Endodermal cell (in vitro differentiated cells): ENCODE measurements around the gene STUM. TPM values are rescaled to one million over a fixed set of nuclear protein-coding genes. Genes with fewer than 3 reads are reported as not detected.
A peak's percentile ranks its signal among the peaks of the same experiment; 100 is the strongest.

Experiments used
- DNase-seq: peaks from one replicate; pipeline ENCODE4 v3.0.0-alpha.2; 2017
- H3K27ac ChIP-seq: 2 replicates; pipeline ENCODE4 v1.5.1; 2013; ENCODE audit warnings: mild to moderate bottlenecking, low read depth, low read length, moderate library complexity
- H3K27me3 ChIP-seq: 2 replicates; pipeline ENCODE4 v1.6.1; 2013; ENCODE audit warnings: mild to moderate bottlenecking, low read length, moderate library complexity; ENCODE audit not compliant: insufficient read depth, control insufficient read depth, poor library complexity, severe bottlenecking
- H3K36me3 ChIP-seq: 2 replicates; pipeline ENCODE4 v1.7.0; 2013; ENCODE audit warnings: mild to moderate bottlenecking, low read length, moderate library complexity; ENCODE audit not compliant: control insufficient read depth, insufficient read depth
- H3K4me1 ChIP-seq: one replicate; pipeline ENCODE4 v1.7.0; 2013; ENCODE audit warnings: low read length; ENCODE audit not compliant: control insufficient read depth, insufficient read depth
- H3K4me3 ChIP-seq: 2 replicates; pipeline ENCODE4 v1.5.1; 2013; ENCODE audit warnings: mild to moderate bottlenecking, low read length, moderate library complexity
- H3K9ac ChIP-seq: 2 replicates; pipeline ENCODE4 v1.6.1; 2013; ENCODE audit warnings: mild to moderate bottlenecking, low read length, moderate library complexity; ENCODE audit not compliant: poor library complexity, severe bottlenecking; ENCODE audit errors: extremely low read depth
- H3K9me3 ChIP-seq: 2 replicates; pipeline ENCODE4 v1.6.1; 2013; ENCODE audit warnings: mild to moderate bottlenecking, low read length, moderate library complexity; ENCODE audit not compliant: control insufficient read depth
- H3K27ac Mint-ChIP-seq: 2 replicates; pipeline ENCODE4 v1.8.0; 2020; ENCODE audit warnings: mixed read lengths
- H3K27me3 Mint-ChIP-seq: 2 replicates; pipeline ENCODE4 v1.8.0; 2021; ENCODE audit warnings: mild to moderate bottlenecking, mixed read lengths; ENCODE audit not compliant: insufficient read depth
- H3K36me3 Mint-ChIP-seq: 2 replicates; pipeline ENCODE4 v1.8.0; 2020; ENCODE audit warnings: low read depth, mixed read lengths
- H3K4me1 Mint-ChIP-seq: 2 replicates; pipeline ENCODE4 v1.8.0; 2020; ENCODE audit warnings: mixed read lengths
- H3K4me3 Mint-ChIP-seq: 2 replicates; pipeline ENCODE4 v1.8.0; 2020; ENCODE audit warnings: mild to moderate bottlenecking, moderate library complexity, mixed read lengths
- H3K9me3 Mint-ChIP-seq: 2 replicates; pipeline ENCODE4 v1.8.0; 2020; ENCODE audit warnings: mild to moderate bottlenecking, mixed read lengths
- WGBS, 2 experiments: methylation state at CpG; one replicate each; pipeline versions ENCODE4 v1.1.5 to v1.1.7; 2013; ENCODE audit warnings: missing lambda C conversion rate in 2 of 2, mixed read lengths in 1 of 2; ENCODE audit not compliant: insufficient coverage in 1 of 2, insufficient read length in 1 of 2; 5-methylcytosine and 5-hydroxymethylcytosine counted together
- total RNA-seq, 2 donors: library from RNA; stranded (reverse); fragmentation: NEBNext Ultra II Directional in 1 of 2; extraction: Animal tissue kit (Norgen Biotek cat#: 25700) in 1 of 2; gene quantifications; 2 replicates in 1 of 2; 3 replicates in 1 of 2; pipeline ENCODE4 v1.2.1, GENCODE V29; 2021
- TF ChIP-seq, protein P1 (sequence below): fragments of 200-600 bp; sonication (generic); conservative IDR thresholded peaks from 2 replicates; pipeline ENCODE4 v1.5.0; 2021; ENCODE audit warnings: antibody characterized with exemption, mild to moderate bottlenecking

STUM gene
- total RNA-seq, 2 donors from 2014 or later: 0.04 to 0.20 TPM

DNA sequence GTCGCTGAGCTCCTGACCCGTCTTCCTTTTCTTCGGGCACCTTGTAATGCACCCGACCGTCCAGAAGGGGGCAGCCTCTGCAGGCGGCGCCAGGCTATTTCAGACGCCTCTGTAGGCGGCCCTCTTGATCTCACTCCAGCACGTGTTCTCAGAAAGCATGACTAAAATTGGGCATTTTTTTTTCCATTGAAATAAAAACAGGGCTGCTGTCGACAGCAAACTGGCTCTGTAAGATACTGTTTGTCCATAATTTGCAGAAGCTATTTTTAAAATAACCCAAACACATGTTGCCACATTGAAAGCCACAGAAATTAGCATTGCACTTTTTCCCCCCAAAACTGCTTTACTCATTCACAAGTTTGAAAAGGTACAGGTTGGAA is 78.0 kb downstream of the STUM start:
- WGBS, 2 experiments: 7 to 18% methylated on average over 10 to 11 of the region's 11 CpGs

DNA sequence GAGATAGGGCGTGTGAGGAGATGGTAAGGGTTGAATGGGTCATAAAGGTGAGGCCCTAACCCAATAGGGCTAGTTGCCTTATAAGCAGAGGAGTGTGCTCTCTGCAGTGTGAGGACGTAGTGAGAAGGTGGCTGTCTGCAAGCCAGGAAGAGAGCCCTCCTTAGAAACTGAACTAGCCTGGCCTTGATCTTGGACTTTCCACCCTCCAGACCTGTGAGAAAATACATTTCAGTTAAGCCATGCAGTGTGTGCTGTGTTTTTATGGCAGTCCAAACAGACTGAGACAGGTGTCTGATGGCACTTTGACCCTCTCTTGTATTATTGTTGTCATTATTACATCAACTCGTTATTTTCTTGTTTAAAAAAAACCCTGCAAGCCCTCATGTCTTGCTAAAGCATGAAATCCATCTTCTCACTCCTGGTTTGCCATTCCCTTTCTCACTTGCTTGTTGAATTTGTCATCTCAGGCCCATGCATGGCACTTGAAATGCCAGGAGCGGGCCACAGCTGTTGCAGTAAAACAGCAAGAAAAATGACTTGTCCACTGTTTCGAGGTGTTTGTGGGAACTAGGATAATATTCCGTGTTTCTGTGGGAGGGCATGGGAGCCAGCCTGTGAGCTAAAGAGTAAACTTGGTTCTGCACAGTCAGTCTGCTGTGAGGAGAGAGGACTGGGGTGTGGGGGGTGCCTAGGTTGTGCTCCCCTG is 78.6 kb downstream of the STUM start:
- H3K4me1 ChIP-seq: no peaks in the 10 kb centered on the region
- H3K9ac ChIP-seq: no peak overlapping the region
- H3K4me3 ChIP-seq: no peak overlapping the region
- H3K36me3 Mint-ChIP-seq: peaks cover 9% of the 10 kb centered on the region
- H3K27ac ChIP-seq: no peak overlapping the region
- peaks cover 2% of the 10 kb centered on the region for H3K36me3 ChIP-seq
- peaks cover 8% of the 10 kb centered on the region for H3K27me3 ChIP-seq
- no peaks in the 10 kb centered on the region for H3K4me1 Mint-ChIP-seq
- peaks cover 32% of the 10 kb centered on the region for H3K27me3 Mint-ChIP-seq
- peaks cover 3% of the 10 kb centered on the region for H3K9me3 Mint-ChIP-seq
- H3K9me3 ChIP-seq: peaks cover 6% of the 10 kb centered on the region
- WGBS, 2 experiments: 77 to 81% methylated on average over 6 of the region's 6 CpGs
- peak; percentile 22 for DNase-seq
- H3K27ac Mint-ChIP-seq: no peak overlapping the region
- TF ChIP-seq, protein P1, sequence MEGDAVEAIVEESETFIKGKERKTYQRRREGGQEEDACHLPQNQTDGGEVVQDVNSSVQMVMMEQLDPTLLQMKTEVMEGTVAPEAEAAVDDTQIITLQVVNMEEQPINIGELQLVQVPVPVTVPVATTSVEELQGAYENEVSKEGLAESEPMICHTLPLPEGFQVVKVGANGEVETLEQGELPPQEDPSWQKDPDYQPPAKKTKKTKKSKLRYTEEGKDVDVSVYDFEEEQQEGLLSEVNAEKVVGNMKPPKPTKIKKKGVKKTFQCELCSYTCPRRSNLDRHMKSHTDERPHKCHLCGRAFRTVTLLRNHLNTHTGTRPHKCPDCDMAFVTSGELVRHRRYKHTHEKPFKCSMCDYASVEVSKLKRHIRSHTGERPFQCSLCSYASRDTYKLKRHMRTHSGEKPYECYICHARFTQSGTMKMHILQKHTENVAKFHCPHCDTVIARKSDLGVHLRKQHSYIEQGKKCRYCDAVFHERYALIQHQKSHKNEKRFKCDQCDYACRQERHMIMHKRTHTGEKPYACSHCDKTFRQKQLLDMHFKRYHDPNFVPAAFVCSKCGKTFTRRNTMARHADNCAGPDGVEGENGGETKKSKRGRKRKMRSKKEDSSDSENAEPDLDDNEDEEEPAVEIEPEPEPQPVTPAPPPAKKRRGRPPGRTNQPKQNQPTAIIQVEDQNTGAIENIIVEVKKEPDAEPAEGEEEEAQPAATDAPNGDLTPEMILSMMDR: no peak
- no peak overlapping the region for H3K4me3 Mint-ChIP-seq

More for the DNA sequence above, 78.0 kb downstream of the STUM start:
- no peak overlapping the region for H3K4me3 Mint-ChIP-seq
- peaks cover 8% of the 10 kb centered on the region for H3K27me3 ChIP-seq
- no peak overlapping the region for H3K27ac ChIP-seq
- H3K4me3 ChIP-seq: no peak overlapping the region
- no peaks in the 10 kb centered on the region for H3K4me1 Mint-ChIP-seq
- TF ChIP-seq, protein P1: peak; percentile 99
- no peak overlapping the region for H3K27ac Mint-ChIP-seq
- H3K9ac ChIP-seq: no peak overlapping the region
- no peaks in the 10 kb centered on the region for H3K36me3 ChIP-seq
- DNase-seq: peak; percentile 92
- H3K27me3 Mint-ChIP-seq: peaks cover 32% of the 10 kb centered on the region
- H3K9me3 Mint-ChIP-seq: peaks cover 3% of the 10 kb centered on the region
- H3K9me3 ChIP-seq: peaks cover 6% of the 10 kb centered on the region
- H3K36me3 Mint-ChIP-seq: peaks cover 6% of the 10 kb centered on the region
- no peaks in the 10 kb centered on the region for H3K4me1 ChIP-seq

DNA sequence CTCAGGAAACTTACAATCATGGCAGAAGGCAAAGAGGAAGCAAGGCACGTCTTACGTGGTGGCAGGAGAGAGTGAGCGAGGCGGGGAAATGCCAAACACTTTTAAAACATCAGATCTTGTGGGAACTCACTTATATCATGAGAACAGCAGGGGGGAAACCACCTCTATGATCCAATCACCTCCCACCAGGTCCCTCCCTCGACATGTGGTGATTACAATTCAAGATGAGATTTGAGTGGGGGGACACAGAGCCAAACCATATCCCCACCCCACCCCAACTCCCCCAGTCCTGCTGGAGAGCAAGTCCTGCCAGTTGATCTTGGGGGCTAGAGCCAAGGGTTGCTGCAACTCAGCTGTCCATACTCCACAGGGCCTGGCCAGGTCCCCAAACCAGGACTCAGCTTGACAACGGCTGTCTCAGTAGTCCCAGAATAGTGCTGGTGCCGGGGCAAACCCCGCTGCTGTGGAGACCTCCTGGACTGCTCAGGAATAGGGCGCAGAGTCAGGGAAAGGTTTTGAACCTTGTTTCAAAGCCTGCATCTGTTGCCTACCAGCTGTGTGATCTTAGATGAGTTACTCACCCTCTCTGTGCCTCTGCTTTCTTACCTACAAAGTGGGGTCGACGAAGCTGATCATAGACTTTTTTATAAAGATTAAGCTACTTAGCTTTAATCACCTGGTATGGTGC is 79.5 kb downstream of the STUM start:
- peaks cover 30% of the 10 kb centered on the region for H3K27me3 Mint-ChIP-seq
- Histone ChIP-seq H3K4me3 (no peak overlapping the region), H3K27me3 (peaks cover 8% of the 10 kb centered on the region), H3K27ac (no peak overlapping the region), H3K9ac (no peak overlapping the region), H3K36me3 (peaks cover 9% of the 10 kb centered on the region), H3K4me1 (no peaks in the 10 kb centered on the region), H3K9me3 (peaks cover 6% of the 10 kb centered on the region)
- DNase-seq: peak; percentile 35
- peaks cover 14% of the 10 kb centered on the region for H3K36me3 Mint-ChIP-seq
- TF ChIP-seq, protein P1: no peak
- 93 to 98% methylated on average over 5 to 11 of the region's 11 CpGs for WGBS, 2 experiments
- peaks cover 3% of the 10 kb centered on the region for H3K9me3 Mint-ChIP-seq
- no peaks in the 10 kb centered on the region for H3K4me1 Mint-ChIP-seq
- no peak overlapping the region for H3K4me3 Mint-ChIP-seq
- no peak overlapping the region for H3K27ac Mint-ChIP-seq
